Adrenal gland (tissue), 5 donors: ENCODE measurements around the gene FBRSL1.
"Not testable (repeated sequence)": the region's sequence is repeated elsewhere in the genome, so short reads cannot be mapped to it uniquely, and the experiment has no call there.

Source experiments
- POLR2A ChIP-seq, 2 donors: fragments of 450-650 bp; IDR thresholded peaks; one replicate each; pipeline ENCODE4 v1.6.1; 2017; ENCODE audit warnings: antibody characterized with exemption in 2 of 2, mild to moderate bottlenecking in 2 of 2, moderate library complexity in 1 of 2
- TF ChIP-seq, protein P1 (sequence below), 6 experiments: fragments of 450-650 bp in 4 of 6; fragments of 200-600 bp in 2 of 6; sonication (generic) in 1 of 6; IDR thresholded peaks; 1 replicate in 5 of 6; 2 replicates in 1 of 6; pipeline versions ENCODE4 v1.5.1 to v1.8.0; 2016 to 2021; ENCODE audit warnings: antibody characterized with exemption in 6 of 6, mild to moderate bottlenecking in 2 of 6, moderate library complexity in 1 of 6
- donor health status: DM: no; HTN: no; CAD: no.

- TF ChIP-seq POLR2A (IDR thresholded peaks at IDR 0.05), result not testable (repeated sequence)
- TF ChIP-seq, protein P1, sequence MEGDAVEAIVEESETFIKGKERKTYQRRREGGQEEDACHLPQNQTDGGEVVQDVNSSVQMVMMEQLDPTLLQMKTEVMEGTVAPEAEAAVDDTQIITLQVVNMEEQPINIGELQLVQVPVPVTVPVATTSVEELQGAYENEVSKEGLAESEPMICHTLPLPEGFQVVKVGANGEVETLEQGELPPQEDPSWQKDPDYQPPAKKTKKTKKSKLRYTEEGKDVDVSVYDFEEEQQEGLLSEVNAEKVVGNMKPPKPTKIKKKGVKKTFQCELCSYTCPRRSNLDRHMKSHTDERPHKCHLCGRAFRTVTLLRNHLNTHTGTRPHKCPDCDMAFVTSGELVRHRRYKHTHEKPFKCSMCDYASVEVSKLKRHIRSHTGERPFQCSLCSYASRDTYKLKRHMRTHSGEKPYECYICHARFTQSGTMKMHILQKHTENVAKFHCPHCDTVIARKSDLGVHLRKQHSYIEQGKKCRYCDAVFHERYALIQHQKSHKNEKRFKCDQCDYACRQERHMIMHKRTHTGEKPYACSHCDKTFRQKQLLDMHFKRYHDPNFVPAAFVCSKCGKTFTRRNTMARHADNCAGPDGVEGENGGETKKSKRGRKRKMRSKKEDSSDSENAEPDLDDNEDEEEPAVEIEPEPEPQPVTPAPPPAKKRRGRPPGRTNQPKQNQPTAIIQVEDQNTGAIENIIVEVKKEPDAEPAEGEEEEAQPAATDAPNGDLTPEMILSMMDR (IDR thresholded peaks at IDR 0.05), result not testable (repeated sequence)
These were observed 43.0 kb downstream of the FBRSL1 start for GRCh38 chr12:132532711-132533583.
